Liver (tissue), 3 donors: ENCODE data around the gene STOML3.

ENCODE experiments used
- CTCF ChIP-seq: fragments of 150-350 bp; IDR thresholded peaks from 2 replicates; pipeline ENCODE4 v1.5.1; 2017; ENCODE audit warnings: improper control_type of control experiment, low read depth, low read length; ENCODE audit not compliant: missing input control
- TAF1 ChIP-seq: conservative IDR thresholded peaks from 2 replicates; pipeline ENCODE4 v1.6.1; 2016; ENCODE audit warnings: antibody characterized with exemption, mild to moderate bottlenecking
- YY1 ChIP-seq: IDR thresholded peaks from 2 replicates; pipeline ENCODE4 v1.6.1; 2016; ENCODE audit warnings: antibody characterized with exemption, mild to moderate bottlenecking
- TF ChIP-seq, protein P1 (sequence below): IDR thresholded peaks from 2 replicates; pipeline ENCODE4 v1.6.1; 2016; ENCODE audit warnings: antibody characterized with exemption
- TF ChIP-seq, protein P2 (sequence below): IDR thresholded peaks from 2 replicates; pipeline ENCODE4 v1.6.1; 2016; ENCODE audit warnings: antibody characterized with exemption
- donor health status: healthy.
- donor health status: healthy.

GRCh38 chr13:38943231-38943630 lies 47.4 kb downstream of the STOML3 start:
- no peak for TF ChIP-seq YY1
- TF ChIP-seq, protein P1, sequence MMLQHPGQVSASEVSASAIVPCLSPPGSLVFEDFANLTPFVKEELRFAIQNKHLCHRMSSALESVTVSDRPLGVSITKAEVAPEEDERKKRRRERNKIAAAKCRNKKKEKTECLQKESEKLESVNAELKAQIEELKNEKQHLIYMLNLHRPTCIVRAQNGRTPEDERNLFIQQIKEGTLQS, result no peak
- no peak for TF ChIP-seq TAF1
- TF ChIP-seq, protein P2, sequence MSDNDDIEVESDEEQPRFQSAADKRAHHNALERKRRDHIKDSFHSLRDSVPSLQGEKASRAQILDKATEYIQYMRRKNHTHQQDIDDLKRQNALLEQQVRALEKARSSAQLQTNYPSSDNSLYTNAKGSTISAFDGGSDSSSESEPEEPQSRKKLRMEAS, result no peak
- no peak for TF ChIP-seq CTCF
